Regular cardiac myocyte (primary cell): ENCODE data around the gene CEP192. TPM values are rescaled to one million over a fixed set of nuclear protein-coding genes. Genes with fewer than 3 reads are reported as not detected.

Source experiments
- total RNA-seq: library from RNA; depleted of rRNA; stranded (reverse); fragments of >200 nt; gene quantifications from 2 replicates; pipeline ENCODE4 v1.2.3, GENCODE V29; 2014

The CEP192 gene, protein sequence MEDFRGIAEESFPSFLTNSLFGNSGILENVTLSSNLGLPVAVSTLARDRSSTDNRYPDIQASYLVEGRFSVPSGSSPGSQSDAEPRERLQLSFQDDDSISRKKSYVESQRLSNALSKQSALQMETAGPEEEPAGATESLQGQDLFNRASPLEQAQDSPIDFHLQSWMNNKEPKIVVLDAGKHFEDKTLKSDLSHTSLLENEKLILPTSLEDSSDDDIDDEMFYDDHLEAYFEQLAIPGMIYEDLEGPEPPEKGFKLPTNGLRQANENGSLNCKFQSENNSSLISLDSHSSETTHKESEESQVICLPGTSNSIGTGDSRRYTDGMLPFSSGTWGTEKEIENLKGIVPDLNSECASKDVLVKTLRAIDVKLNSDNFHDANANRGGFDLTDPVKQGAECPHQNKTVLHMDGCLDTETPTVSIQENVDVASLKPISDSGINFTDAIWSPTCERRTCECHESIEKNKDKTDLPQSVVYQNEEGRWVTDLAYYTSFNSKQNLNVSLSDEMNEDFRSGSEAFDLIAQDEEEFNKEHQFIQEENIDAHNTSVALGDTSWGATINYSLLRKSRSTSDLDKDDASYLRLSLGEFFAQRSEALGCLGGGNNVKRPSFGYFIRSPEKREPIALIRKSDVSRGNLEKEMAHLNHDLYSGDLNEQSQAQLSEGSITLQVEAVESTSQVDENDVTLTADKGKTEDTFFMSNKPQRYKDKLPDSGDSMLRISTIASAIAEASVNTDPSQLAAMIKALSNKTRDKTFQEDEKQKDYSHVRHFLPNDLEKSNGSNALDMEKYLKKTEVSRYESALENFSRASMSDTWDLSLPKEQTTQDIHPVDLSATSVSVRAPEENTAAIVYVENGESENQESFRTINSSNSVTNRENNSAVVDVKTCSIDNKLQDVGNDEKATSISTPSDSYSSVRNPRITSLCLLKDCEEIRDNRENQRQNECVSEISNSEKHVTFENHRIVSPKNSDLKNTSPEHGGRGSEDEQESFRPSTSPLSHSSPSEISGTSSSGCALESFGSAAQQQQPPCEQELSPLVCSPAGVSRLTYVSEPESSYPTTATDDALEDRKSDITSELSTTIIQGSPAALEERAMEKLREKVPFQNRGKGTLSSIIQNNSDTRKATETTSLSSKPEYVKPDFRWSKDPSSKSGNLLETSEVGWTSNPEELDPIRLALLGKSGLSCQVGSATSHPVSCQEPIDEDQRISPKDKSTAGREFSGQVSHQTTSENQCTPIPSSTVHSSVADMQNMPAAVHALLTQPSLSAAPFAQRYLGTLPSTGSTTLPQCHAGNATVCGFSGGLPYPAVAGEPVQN (N-terminal part only)
- 31.0 and 36.2 TPM in 2 replicates for total RNA-seq

DNA sequence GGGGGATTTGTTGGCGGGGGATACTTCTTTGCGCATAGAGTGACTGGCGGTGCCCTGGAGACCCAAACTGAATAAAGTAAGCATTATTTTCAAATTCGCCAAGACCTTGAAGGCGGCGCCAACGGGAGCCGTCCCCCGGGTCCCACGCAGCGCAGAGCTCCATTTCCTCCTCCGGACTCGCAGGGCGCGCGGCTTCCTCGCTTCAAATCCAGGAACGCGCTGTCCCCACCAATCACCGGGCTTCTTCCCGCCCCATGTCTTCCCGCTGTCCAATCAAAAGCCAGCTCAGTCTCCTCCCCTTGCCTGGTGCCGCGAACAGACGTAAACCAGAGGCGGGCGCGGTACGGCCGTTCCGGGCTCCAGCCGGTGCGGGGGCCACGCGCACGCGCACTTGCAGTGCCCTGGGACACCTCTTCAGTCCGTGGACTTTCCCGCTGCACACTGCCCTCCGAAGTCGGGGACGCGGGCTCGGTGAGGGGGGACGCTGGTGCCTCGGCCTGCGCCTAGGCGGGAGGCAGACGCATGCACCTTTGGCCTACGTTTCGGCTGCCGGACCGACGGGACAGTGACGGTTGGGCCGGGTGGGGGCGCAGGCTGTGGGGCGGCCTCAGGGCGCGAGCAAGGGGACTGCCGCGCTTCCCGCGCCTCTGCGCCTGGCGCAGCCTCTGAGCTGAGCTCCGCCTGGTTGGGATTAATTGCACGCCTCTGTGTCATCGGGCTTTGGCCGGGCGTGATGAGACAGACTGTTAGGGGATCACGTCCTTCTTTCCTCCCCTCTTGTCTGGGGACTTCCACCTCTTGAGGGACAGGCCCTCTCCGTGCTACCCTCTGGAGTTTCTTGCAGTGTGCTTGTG is at the start of gene CEP192:
CEP192 (plus strand) TSS at position 396 of the 854 bp plus-strand sequence. CDS start 8,063 bp downstream, outside the sequence.

DNA sequence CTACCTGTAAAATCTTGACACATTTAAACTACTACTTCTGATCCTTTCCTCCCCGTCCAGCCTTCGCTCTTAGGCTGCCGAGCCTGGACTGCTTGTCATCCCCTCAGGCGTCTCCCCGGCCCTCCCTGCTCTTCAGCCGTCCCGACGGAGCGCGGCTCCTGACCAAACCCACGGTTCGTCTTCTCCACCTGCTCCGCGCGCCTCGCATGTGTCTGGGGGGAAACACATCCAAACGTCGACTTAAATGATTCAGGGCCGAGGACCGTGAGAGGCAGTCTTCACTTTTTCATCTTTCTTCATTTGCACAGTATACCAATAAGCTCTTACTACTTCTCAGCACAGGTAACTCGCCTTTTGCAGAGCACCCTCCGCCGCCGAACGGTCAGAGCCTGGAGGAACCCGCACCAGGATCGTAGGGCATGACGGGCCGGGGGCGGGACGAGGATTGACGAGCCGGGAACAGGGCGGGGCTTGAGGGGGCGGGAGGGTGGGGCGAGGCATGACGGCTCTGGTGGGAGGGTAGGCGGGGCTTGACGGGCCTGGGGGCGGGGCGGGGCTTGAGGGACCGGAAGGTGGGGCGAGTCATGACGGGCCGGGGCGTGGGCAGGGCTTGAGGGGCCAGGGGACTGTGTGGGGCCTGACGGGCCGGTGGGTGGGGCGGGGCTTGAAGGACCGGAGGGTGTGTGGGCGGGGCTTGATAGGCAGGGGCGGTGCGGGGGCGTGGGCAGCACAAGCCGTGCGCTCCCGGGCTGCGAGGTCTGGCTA is 43.7 kb upstream of the CEP192 start, which contains the start of gene SEH1L:
SEH1L (plus strand) TSS at position 727 of the 765 bp plus-strand sequence. CDS start 111 bp downstream, outside the sequence.

Other genes starting within 250 kb of the CEP192 start
- 24.3 and 39.2 TPM in 2 replicates for gene PTPN2, start 107.1 kb upstream of the CEP192 start, total RNA-seq
- 62.9 and 88.8 TPM in 2 replicates for gene SEH1L, start 43.4 kb upstream of the CEP192 start, total RNA-seq
- gene LDLRAD4, start 227.4 kb downstream of the CEP192 start, total RNA-seq: under 0.01 TPM in 2 replicates